Activated naive CD8-positive, alpha-beta T cell treated with anti-CD3 and anti-CD28 coated beads, Interleukin-2, amount 10 ng/mL, durations not matched to agents 7 days and 5 days (primary cell): ENCODE data around the gene LKAAEAR1. TPM values are rescaled to one million over a fixed set of nuclear protein-coding genes. Genes with fewer than 3 reads are reported as not detected.
A peak's percentile ranks its signal among the peaks of the same experiment; 100 is the strongest.

ENCODE experiments used
- ATAC-seq: fragments of 150-1000 bp; cut with Tn5 transposase; one replicate; pipeline ENCODE4 v1.10.0; 2021; ENCODE audit warnings: low read depth, moderate library complexity
- POLR2A ChIA-PET: fragments of 350-600 bp; sonication (Branson Sonifier 250); formaldehyde crosslinking; loops from one replicate; lab custom pipeline; 2021; ENCODE audit warnings: antibody characterized with exemption; lab: Charles Lee
- DNase-seq: peaks from one replicate; pipeline ENCODE4 v3.0.0; 2021
- H3K27ac Mint-ChIP-seq: one replicate; pipeline ENCODE4 v1.8.0; 2022; ENCODE audit warnings: mild to moderate bottlenecking, mixed read lengths
- H3K27me3 Mint-ChIP-seq: one replicate; pipeline ENCODE4 v1.8.0; 2022; ENCODE audit warnings: mild to moderate bottlenecking, moderate library complexity, mixed read lengths
- H3K36me3 Mint-ChIP-seq: one replicate; pipeline ENCODE4 v1.8.0; 2021; ENCODE audit warnings: mild to moderate bottlenecking, mixed read lengths
- H3K4me1 Mint-ChIP-seq: one replicate; pipeline ENCODE4 v1.8.0; 2021; ENCODE audit warnings: mixed read lengths
- H3K4me3 Mint-ChIP-seq: one replicate; pipeline ENCODE4 v1.8.0; 2022; ENCODE audit warnings: mild to moderate bottlenecking, moderate library complexity, mixed read lengths
- H3K9me3 Mint-ChIP-seq: one replicate; pipeline ENCODE4 v1.8.0; 2021; ENCODE audit warnings: mixed read lengths
- total RNA-seq, 2 experiments: library from RNA; stranded (reverse); gene quantifications; one replicate each; pipeline ENCODE4 v1.2.3, GENCODE V29; 2021

LKAAEAR1 gene
- total RNA-seq, 2 experiments from 2014 or later, result 0.57 to 1.1 TPM

DNA sequence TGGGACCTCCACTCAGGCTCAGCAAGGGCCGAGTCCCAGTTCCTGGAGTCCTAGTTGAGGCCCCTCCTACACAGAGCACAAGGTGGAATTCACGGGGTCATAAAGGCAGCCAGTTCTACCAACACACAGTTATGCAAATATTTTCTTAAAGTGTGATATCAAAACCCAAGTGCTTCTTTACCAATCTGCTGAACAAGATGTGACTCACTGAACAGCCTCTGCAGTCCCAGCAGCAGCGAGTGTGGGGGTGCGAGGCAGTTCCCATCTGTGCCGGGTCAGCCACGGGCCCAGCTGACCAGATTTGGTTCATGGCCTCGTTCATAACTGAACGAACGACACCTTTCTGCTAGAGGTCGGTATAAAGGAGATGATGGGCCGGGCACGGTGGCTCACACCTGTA, 25.7 kb downstream of the LKAAEAR1 start:
- no peaks in the 10 kb centered on the region for H3K36me3 Mint-ChIP-seq
- H3K27ac Mint-ChIP-seq, result no peak overlapping the region
- no peaks in the 10 kb centered on the region for H3K9me3 Mint-ChIP-seq
- peak overlapping the region; percentile 82 for H3K4me3 Mint-ChIP-seq
- H3K4me1 Mint-ChIP-seq, result peaks cover 15% of the 10 kb centered on the region
- POLR2A ChIA-PET, result interaction anchor here (1.1 to 2.8 kb wide), 4 partner anchors 18 to 78 kb away, joined by 3 to 16 read pairs (median 10); partner anchors contain the start of genes PRPF6 and SAMD10
- DNase-seq (no peak), ATAC-seq (no peak)
- no peaks in the 10 kb centered on the region for H3K27me3 Mint-ChIP-seq

DNA sequence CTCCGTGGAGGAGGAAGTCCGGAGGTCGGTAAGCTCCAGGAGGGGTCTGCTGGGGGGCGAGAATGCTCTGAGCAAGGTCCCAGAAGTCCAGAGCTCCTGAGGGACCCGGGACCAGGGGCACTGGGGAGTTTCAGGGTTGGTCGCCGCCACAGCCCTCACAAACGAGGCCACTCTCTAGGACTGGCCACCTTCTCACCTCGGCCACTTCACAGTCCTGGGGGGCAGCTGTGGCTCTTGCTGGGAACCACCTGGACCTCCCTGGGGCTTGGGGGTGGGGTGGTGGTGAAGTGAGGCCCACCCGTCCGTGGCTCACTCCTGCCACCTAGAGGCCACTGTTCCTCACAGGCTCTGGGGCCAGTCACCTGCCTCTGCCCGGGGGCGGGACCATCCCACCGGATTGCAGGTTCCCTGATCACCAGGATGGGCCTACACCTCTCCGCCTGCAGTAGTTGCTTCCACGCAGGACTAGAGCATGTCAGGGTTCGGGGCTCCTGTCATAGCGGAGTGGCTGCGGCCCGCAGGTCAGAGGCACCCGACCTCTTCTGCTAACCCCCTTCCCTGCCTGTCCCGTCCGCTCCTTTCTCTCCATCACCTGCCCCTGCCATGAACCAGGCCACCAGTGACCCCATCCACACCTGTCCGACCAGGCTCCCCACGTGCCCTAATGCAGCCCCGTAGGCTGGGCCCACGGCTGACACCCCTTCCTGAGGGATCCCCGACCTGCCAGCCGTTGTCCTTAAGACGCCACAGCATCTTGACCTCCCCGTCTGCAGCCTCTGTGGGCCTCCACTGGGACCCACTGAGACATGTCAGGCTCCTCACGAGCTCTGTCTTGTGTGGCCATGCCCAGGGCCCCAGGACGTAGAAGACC, 26.3 kb downstream of the LKAAEAR1 start:
- peak; percentile 75 for ATAC-seq
- no peaks in the 10 kb centered on the region for H3K36me3 Mint-ChIP-seq
- peaks cover 3% of the 10 kb centered on the region for H3K27me3 Mint-ChIP-seq
- DNase-seq, result peak; percentile 89
- peaks cover 15% of the 10 kb centered on the region for H3K4me1 Mint-ChIP-seq
- peak overlapping the region; percentile 82 for H3K4me3 Mint-ChIP-seq
- peak overlapping the region; percentile 90 for H3K27ac Mint-ChIP-seq
- H3K9me3 Mint-ChIP-seq, result no peaks in the 10 kb centered on the region
- POLR2A ChIA-PET, result interaction anchor here (0.8 to 2.8 kb wide), 6 partner anchors 16 to 77 kb away, joined by 3 to 16 read pairs (median 6); partner anchors contain the start of genes OPRL1, PRPF6, RGS19 and SAMD10

DNA sequence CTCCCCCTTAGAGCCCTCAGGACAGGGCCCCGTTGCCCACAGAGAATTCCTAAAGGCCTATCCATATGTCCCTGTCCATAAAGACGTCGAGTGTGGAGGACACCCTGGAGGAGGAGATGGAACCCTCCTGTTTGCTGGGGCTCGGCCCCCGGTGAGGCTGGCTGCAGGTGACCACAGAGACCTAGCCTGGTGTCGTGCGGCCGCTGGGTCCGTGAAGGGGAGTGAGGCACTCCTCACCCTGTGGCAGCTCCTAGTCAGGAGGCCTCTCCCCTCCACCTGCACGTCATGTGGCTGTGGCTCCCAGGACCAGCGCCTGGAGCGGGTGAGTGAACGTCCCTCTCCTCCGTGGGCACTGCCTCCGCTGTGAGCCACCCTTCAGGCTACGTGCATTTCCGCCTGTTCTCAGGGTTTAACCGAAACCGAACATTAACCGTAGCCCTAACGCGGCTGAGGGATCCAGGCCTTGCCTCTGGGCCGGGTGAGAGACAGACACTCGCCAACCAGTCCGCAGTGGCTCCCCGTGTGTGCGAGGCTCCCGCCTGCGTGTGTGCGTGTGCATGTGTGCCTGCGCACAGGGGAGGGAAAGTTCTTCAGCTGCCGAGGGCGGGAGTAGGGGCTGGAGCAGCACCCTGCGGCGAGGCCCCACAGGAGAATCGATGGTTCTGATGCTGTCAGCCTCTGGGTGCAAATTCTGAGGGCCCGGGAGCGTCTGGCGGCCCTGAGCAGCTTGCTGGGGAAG, 27.1 kb downstream of the LKAAEAR1 start:
- POLR2A ChIA-PET, result interaction anchor here (0.8 to 2.8 kb wide), 6 partner anchors 15 to 77 kb away, joined by 3 to 16 read pairs (median 6); partner anchors contain the start of genes OPRL1, PRPF6, RGS19 and SAMD10
- ATAC-seq, result peak; percentile 62
- peak overlapping the region; percentile 90 for H3K27ac Mint-ChIP-seq

DNA sequence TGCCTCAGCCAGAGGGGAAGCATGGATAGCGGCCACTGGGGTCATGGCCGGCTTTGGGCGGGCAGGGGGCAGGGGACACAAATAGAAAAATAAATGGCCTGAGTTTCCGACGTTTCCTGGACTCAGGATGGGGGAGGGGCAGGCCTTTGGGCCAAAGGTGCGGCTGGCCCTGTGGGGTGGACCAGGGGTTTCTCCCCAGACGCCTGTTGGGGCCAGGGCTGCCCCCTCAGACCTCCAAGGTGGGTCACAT, 27.6 kb downstream of the LKAAEAR1 start:
- H3K27ac Mint-ChIP-seq, result peak overlapping the region; percentile 90
- H3K36me3 Mint-ChIP-seq, result no peaks in the 10 kb centered on the region
- H3K9me3 Mint-ChIP-seq, result no peaks in the 10 kb centered on the region
- POLR2A ChIA-PET, result interaction anchor here (2.0 to 2.8 kb wide), 3 partner anchors 16 to 76 kb away, joined by 8 to 16 read pairs (median 12); partner anchors contain the start of genes PRPF6 and SAMD10
- H3K4me1 Mint-ChIP-seq, result peaks cover 12% of the 10 kb centered on the region
- DNase-seq, result no peak
- peaks cover 5% of the 10 kb centered on the region for H3K27me3 Mint-ChIP-seq
- H3K4me3 Mint-ChIP-seq, result no peak overlapping the region
- no peak for ATAC-seq

More for the DNA sequence above, 27.1 kb downstream of the LKAAEAR1 start:
- no peak for DNase-seq
- peaks cover 3% of the 10 kb centered on the region for H3K27me3 Mint-ChIP-seq
- H3K36me3 Mint-ChIP-seq, result no peaks in the 10 kb centered on the region
- peak overlapping the region; percentile 82 for H3K4me3 Mint-ChIP-seq
- no peaks in the 10 kb centered on the region for H3K9me3 Mint-ChIP-seq
- peaks cover 13% of the 10 kb centered on the region for H3K4me1 Mint-ChIP-seq

DNA sequence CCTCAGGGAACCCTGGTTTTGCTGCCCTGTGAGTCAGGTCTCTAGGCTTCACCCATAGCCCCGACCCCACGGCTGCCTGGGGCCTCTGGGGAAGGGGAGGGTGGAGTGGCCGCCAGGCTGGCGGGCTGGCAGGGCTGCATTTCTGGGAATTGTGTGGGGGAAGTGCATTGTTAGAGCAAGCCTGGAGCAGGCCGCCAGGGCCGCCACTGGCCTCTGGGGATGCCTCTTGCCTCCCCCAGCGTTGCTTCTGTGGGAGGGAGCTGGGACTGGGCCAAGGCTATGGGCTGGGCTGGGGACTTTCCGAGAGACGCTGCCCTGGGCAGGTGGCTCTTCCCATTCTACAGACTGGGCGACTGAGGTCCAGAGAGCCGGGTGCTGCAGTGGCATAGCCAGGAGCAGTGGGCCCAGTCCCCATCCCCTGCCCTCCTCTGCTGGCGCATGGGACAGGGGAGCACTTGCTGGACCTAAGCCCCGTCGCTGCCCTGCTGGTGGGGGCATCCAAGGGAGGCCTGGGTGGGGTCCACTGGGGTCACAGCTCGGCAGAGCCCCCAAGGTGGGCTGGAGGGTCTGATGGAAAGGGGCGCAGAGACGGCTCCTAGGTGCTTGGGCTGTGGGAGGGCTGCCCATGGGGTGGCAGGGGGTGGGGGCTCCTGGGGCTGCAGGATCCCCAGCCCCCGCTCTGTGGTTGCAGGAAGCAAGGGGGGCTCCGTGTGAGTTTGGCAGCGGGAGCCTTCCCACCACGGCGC, 28.1 kb downstream of the LKAAEAR1 start:
- H3K27me3 Mint-ChIP-seq, result peaks cover 5% of the 10 kb centered on the region
- DNase-seq (no peak), ATAC-seq (no peak)
- H3K27ac Mint-ChIP-seq, result no peak overlapping the region
- H3K4me3 Mint-ChIP-seq, result no peak overlapping the region
- peaks cover 12% of the 10 kb centered on the region for H3K4me1 Mint-ChIP-seq
- no peaks in the 10 kb centered on the region for H3K9me3 Mint-ChIP-seq
- POLR2A ChIA-PET, result interaction anchor here (1.2 to 2.8 kb wide), 4 partner anchors 15 to 76 kb away, joined by 3 to 16 read pairs (median 10); partner anchors contain the start of genes PRPF6, RGS19 and SAMD10
- no peaks in the 10 kb centered on the region for H3K36me3 Mint-ChIP-seq

DNA sequence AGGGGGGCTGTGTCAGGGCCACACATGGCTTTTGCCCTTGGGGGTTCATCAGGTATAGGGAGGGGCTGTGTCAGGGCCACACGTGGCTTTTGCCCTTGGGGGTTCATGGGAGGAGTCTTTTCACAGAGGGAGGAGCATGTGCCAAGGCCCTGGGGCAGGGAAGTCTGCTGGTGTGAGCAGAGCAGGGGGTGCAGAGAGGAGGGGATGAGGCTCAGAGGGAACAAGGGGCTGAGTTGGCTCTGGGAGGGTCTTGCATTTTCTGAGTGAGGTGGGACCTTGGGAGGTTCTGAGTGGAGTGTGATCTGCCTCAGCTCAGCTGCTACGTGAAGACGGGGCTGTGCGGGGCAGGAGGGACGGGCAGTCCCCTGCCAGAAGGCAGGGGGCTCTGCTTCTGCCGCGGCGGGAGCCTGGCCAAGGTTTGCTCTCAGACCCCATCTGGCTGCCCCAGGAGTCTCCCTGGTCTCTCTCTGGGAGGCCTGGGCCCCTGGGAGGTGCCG, 28.8 kb downstream of the LKAAEAR1 start:
- H3K4me3 Mint-ChIP-seq, result no peak overlapping the region

DNA sequence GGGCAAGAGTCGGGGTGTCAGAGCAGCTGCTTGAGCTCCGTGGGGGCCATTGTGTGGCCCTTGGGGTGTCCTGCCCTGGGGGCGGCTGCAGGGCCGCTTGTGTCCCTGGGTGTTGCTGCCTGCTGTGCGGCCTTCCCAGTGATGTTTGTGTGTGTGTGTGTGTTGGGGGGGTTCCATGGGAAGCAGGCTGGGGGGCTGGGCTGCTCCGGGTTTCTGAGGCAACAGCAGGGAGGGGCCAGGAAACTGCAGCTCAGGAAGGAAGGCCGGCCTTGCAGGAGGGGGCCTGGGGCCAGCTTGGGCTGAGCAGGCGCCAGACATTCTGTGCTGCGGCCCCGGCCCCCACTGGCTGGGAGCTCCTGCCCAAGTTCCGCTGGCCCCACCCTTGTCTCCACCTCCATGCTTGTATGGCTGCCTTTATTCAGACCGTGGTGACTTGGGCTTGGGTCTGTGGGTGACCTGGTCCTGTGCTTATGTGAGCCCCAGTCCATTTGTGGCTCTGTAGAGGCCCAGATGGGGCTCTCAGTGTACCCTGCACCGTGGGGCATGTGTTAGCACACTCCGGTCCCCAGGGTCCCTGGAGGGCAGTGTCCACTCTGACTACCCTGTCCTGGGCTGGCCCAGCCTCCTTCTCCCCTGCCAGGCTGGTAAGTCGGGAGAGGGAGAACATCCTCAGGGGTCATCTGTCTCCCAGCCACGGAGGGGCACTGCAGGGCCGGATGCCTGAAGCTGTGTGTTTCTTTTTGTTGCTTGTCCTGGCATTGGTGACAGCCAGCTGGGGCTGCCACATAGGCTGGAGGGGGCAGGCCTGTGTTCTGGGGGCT, 30.1 kb downstream of the LKAAEAR1 start:
- no peak overlapping the region for H3K27ac Mint-ChIP-seq

More for the DNA sequence above, 28.8 kb downstream of the LKAAEAR1 start:
- POLR2A ChIA-PET, result interaction anchor here (0.7 to 4.7 kb wide), 4 partner anchors 15 to 74 kb away, joined by 3 to 23 read pairs (median 4); partner anchors contain the start of gene RGS19
- ATAC-seq (no peak), DNase-seq (no peak)
- peaks cover 5% of the 10 kb centered on the region for H3K27me3 Mint-ChIP-seq
- H3K4me1 Mint-ChIP-seq, result peaks cover 12% of the 10 kb centered on the region
- peak overlapping the region; percentile 60 for H3K27ac Mint-ChIP-seq
- H3K9me3 Mint-ChIP-seq, result no peaks in the 10 kb centered on the region
- no peaks in the 10 kb centered on the region for H3K36me3 Mint-ChIP-seq

DNA sequence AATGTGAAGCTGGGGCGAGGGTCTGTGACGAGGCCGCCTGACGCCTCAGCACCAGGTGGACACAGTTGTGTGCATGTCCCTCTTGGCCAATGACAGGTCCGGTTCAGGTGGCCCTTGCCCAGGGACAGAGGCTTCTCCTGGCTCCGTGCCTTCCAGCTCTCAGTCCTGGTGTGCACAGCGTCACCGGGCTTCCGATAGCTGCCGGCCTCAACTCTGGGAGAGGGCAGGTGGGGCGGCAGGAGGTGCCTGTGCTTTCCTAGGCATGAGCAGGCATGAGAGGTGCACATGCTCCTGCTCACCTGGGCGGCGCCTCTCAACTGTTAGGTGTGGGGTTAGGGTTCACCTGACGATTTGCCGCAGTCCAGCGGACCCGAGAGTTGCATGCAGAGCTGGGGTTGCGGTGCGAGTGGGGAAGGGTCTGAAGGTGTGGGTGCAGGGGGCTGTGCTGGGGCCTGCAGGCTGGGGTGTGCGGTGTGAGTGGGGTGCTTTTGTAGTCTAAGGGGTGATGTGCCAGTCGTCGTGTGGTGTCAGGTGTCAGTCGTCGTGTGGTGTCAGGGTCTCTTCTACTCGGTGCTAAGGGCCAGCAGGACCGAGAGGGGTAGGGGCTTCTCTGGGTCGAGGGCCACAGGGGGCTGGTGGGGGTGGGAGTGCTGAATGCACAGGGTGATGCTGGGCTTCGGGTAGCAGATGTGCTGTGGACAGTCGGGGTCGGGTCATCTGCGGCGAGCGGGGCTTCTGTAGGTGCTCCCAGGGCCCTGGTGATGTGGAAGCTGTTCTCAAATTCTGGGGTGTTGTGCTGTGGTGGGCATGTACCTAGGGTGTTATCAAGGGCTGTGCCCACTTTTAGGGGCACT, 31.0 kb downstream of the LKAAEAR1 start:
- no peak overlapping the region for H3K4me3 Mint-ChIP-seq
- POLR2A ChIA-PET, result interaction anchor here (0.6 to 4.7 kb wide), 6 partner anchors 7 to 141 kb away, joined by 3 to 26 read pairs (median 5); partner anchors contain the start of gene TCEA2
- H3K27ac Mint-ChIP-seq, result no peak overlapping the region
- H3K27me3 Mint-ChIP-seq, result peaks cover 11% of the 10 kb centered on the region
- no peaks in the 10 kb centered on the region for H3K9me3 Mint-ChIP-seq
- H3K4me1 Mint-ChIP-seq, result peaks cover 10% of the 10 kb centered on the region
- H3K36me3 Mint-ChIP-seq, result no peaks in the 10 kb centered on the region
- ATAC-seq (no peak), DNase-seq (no peak)

More for the DNA sequence above, 30.1 kb downstream of the LKAAEAR1 start:
- DNase-seq (no peak), ATAC-seq (no peak)
- Mint-ChIP-seq H3K36me3 (no peaks in the 10 kb centered on the region), H3K27me3 (peaks cover 9% of the 10 kb centered on the region), H3K4me3 (no peak overlapping the region), H3K9me3 (no peaks in the 10 kb centered on the region), H3K4me1 (peaks cover 10% of the 10 kb centered on the region)
- POLR2A ChIA-PET, result interaction anchor here (0.6 to 4.7 kb wide), 4 partner anchors 10 to 142 kb away, joined by 3 to 26 read pairs (median 14); no protein-coding TSS in a partner anchor

DNA sequence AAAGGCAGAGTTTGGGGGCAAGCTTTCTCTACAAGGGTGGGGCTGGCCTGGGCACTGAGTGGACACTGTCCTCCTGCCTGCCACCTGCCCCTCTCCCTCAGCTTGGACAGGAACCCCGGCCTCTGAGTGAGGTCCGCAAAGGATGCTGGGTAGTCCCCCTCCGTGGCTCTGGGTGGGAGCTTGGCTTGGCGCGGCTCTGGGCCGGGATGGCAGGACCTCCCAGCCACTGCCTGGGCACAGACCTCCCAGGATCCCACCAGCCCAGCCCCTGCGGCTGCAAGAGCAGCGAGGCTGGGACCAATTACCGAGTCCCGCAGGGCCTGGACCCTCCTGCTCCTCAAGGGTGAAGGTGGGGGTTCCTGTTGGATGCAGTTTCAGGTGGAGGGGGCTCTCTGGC, 31.9 kb downstream of the LKAAEAR1 start:
- H3K9me3 Mint-ChIP-seq, result no peaks in the 10 kb centered on the region
- no peak for DNase-seq
- peaks cover 16% of the 10 kb centered on the region for H3K27me3 Mint-ChIP-seq
- H3K4me1 Mint-ChIP-seq, result peaks cover 7% of the 10 kb centered on the region
- ATAC-seq, result no peak
- POLR2A ChIA-PET, result interaction anchor here (1.2 to 4.7 kb wide), 4 partner anchors 8 to 26 kb away, joined by 4 to 23 read pairs (median 5); partner anchors contain the start of gene TCEA2
- no peak overlapping the region for H3K27ac Mint-ChIP-seq
- no peak overlapping the region for H3K4me3 Mint-ChIP-seq
- H3K36me3 Mint-ChIP-seq, result no peaks in the 10 kb centered on the region

DNA sequence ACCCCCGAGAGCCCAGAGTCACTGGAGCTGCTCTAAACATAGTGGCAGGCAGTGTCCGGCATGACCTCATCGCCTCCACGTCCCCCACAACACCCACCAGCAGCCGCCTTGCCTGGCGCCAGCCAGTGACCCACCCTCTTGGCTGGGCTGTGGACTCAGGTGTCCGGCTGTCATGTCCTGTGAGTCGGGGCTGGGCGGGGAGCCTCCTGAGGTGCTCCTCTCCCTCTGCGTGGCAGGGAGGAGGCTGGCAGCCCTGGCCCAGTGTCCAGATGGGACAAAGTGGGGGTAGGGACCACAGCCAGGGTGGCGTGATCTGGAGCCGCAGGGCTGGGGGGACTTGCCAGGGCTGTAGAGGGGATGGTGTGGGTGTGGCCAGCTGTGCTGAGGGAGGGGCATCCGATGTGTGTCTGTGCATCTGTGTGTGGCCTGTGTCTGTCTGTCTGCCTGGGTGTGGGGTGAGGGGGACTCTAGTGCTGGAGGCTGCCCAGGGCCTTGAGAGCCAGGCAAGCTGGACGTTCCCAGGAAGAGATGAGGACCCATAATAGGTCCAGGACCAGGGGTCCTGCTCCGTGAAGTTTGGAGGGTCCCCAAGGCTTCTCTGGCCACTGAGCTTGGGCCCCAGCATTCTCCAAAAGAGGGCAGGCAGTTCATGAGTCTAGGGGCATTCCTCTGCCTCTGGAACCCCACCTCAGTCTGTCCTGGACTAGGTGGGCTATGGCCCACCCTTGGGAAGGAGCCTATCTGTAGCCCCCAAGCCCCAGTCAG, 32.5 kb downstream of the LKAAEAR1 start:
- Mint-ChIP-seq H3K36me3 (no peaks in the 10 kb centered on the region), H3K27me3 (peaks cover 20% of the 10 kb centered on the region), H3K4me1 (peaks cover 7% of the 10 kb centered on the region), H3K9me3 (no peaks in the 10 kb centered on the region), H3K27ac (no peak overlapping the region), H3K4me3 (no peak overlapping the region)
- no peak for ATAC-seq
- no peak for DNase-seq
- POLR2A ChIA-PET, result interaction anchor here (1.2 to 4.7 kb wide), 4 partner anchors 9 to 26 kb away, joined by 4 to 23 read pairs (median 5); partner anchors contain the start of gene TCEA2
